Measurements from ENCODE around the gene E2F7.
A peak's percentile ranks its signal among the peaks of the same experiment; 100 is the strongest.

The E2F7 gene

DNA sequence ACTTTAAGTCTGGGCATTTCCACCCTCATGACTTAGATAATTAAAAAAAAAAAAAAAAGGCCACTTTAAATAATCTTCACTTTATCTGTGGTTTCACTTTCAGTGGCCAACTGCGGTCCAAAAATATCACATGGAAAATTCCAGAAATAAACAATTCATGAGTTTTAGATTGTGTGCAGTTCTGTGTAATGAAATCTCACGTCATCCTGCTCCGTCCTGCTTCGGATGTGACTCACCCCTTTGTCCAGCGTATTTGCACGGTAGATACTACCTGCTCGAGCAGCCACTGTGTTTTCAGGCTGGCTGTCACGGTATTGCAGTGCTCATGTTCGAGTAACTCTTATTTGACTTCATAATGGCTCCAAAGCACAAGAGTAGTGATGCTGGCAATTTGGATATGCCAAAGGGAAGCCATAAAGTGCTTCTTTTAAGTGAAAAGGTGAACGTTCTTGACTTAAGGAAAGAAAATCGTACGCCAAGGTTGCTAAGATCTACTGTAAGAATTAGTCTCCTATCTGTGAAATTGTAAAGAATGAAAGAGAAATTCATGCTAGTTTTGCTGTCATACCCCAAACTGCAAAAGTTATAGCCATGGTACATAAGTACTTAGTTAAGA, 2.4 kb downstream of the E2F7 start:
- DNase-seq: no peak

DNA sequence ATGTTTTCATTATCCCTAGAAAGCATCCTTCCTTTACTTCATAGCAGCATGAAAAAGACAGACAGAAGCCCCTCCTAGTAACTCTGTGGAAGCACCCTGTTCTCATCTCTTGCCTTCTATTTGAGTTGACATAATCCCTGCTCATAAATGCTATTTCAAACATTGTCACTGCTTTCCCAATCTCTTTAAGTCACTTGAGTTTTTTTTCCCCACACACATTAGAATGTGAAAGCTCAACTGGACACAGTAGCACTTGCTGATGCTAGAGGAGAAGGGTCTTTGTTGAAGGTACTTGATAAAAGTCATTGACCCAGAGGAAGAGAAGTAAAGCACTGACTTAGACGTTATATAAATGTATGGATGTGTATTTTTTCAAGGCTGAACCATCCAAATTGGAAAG, 3.0 kb downstream of the E2F7 start:
- DNase-seq: no peak

DNA sequence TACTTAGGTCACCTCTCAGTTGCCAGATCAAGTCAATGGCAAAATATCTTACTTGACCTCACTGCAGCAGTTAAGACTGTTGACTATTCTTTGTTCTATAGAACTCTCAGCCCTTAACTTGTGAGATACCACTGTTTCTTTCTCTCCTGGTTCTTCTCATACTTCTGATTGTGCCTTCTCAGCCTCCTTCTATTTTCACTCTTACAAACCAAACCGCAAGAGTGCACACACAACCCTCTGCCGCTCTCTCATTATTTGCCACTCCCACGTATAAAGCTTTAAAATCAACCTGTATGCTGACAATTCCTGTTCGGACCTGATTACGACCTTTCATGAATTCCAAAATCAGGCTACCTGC, 4.5 kb downstream of the E2F7 start:
- DNase-seq: no peak

DNA sequence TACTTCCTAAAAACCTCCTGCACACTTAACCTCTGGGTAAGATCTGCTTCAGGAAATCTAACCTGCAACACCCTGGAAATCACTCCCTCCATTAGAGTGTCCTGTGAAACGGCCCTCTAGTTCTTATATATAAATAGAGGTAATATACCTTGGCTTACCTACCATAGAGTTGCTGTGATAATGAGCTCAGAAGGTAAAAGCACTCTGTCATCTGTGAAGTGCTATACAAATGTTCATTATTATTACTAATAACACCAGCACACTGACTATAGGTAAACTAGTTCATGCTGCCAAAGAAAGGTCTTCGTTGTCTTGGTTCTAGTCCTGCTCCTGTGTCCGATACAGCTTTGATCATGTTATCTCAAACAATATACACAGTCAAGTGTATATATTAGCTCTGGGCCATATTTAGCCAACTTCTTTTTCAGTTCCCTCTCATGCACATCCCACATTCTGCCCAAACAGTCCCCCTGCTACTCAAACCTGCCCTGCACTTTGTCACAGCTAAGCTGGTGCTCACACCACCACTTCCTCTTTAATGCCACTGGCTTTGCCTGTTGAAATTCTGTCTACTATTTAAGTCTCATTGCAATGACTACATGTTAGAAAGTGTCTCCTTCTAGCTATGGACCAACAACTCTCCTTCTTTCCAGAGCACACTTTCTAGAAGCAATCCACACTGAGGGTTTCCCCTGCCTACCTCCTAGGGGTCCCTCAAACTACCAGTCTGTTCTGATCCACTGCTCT, 5.1 kb downstream of the E2F7 start:
- DNase-seq: no peak

DNA sequence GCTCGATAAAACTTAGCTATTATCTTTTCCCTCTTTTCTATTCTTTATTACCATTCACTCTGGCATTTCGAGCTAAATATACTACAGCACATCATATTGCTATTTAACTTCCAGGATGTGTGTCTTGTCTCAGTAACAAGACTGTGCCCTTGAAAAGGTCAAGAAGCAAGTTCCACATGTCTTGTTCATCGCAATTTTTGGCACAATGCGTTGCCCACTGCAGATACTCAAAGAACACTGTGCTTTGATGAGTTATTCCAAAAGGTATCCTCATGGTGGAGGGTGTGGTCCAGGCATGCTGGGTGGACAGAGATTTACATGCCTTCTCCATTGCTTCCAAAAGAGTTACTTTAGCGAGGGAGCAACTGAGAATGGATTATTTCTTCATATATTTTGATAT, 6.6 kb downstream of the E2F7 start:
- no peak for DNase-seq

DNA sequence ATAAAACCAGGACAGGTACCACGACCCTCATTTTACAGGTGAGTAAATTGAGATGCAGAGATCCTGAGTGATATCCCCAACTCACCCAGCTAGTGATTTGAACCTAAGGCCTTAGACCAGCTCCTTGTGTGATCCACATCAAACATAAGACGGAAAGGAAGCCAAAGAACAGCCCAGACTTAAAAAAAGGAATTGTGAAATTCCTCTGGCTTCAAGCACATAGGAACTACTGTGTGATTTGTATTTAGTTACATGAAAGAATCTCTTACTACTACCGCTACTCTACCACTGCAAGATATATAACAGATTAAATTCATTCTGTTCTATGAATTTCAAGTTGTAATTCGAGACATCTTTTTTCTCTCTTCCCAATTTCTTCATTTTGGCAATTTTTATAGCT, 10.5 kb downstream of the E2F7 start:
- DNase-seq: no peak

DNA sequence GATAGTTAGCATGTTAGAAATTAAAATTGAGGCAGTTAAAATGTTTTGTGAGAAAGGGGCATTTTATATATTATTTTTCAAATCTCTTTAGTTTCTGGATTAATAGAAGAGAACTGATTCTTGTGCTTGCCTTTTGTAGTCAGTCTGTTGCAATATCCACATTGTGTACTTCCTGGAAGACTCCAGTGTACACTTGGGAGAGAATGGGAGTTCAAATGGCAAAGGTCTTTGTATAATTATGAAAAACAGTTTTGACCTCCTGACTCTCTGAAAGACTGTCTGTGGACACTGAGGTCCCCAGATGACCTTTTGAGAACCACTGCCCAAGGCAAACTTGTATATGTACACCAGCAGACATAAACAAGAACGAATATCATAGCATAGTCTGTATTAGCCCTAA, 12.1 kb downstream of the E2F7 start:
- no peak for DNase-seq

DNA sequence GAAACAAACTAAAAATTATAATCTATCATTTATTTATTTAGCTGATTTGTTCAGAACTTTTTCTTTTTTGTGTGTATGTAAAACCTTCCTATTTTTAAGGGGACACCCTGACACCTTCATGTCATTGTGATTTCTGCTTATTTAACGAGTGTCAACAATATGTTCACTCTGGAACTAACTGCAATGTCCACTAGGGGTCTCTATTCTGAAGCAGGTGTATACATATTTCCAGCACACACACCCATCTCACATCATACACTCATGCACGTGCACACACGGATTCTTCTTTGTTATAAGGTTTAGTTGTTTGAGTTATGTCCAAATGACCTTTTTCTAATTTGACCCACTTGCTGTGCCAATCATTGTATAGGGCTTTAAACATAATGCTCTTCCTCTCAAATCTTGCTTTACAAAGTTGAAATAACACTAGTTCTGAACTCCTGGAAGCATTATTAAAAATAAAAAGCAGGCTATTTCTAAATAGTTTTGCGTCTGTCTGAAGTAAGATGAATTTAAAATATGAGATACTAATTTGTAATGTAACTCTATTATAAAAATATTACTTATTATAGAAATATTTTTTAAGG, 15.5 kb downstream of the E2F7 start:
- peak in 1 of 51 donors; percentile 6 for DNase-seq

DNA sequence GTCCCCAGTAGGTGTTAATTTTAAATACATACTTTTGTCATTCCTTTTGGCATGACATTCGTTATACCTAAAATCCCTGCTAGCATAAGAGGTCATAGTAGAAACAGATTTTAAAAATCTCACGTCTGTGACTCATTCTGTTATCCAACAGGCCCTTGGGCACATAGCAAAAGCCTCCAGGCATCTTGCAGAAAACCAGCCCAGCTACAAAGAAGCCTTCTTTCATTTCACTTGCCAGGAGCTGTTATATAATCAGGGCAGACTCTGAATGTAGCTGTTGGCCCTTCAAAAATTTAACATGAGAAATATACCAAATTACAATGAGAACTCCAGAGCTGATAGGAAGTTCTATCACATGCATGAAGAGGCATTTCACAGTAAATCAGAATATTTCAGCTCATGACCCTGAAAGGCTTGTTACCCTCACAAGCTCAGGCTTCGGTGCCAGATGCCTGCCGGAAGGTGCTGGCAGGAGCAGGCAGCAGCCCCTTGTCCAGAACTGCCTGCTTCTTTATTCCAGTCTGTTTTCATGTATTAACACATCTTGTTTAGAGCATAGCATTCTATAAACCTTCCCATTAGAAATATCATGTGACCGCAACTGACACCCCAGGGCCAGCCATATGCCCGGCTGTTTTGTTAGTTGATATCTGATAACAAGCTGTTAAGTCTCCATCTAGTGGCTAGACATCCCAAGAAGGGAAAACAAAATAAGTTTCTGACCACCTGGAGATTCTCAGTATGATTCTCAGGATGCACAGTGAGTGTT, 17.8 kb downstream of the E2F7 start:
- DNase-seq: peak in 3 of 51 donors; percentile 9 to 52 (median 17)

DNA sequence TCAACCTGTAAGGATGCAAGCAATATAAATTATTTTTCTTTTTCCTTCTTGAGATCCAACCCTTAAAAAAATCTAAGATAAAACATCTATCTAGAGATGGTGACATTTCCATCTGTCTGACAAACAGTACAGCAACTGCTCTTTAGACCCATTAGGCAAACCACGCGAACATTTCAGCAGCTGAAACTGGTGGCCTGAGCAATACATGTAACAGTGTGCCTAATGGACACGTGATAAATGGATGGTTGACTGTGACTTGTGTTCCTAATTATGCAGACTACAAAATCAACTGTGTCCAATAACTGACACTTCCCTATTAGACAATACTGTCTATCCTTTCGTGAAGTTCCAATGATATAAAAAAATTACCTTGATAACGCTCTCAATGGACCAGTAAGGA, 18.9 kb downstream of the E2F7 start:
- DNase-seq: no peak

DNA sequence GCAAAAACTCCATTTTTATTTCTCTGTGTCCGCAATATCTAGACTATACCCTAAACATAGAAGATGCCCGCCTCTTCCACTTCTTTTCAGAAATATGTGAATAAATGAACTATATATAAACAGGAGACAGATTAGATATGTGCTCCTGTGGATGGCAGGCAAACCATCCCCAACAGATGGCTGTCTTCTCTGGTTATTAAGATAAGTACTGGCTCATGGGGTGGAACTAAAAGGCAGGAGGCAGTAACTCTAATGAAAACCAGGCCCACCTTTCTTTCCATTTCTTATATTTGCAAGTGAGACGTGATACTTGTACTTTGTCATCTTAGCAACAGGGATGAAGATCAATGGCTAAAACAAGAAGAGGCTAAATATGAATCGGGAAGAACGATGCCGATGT, 20.2 kb downstream of the E2F7 start:
- DNase-seq: no peak

DNA sequence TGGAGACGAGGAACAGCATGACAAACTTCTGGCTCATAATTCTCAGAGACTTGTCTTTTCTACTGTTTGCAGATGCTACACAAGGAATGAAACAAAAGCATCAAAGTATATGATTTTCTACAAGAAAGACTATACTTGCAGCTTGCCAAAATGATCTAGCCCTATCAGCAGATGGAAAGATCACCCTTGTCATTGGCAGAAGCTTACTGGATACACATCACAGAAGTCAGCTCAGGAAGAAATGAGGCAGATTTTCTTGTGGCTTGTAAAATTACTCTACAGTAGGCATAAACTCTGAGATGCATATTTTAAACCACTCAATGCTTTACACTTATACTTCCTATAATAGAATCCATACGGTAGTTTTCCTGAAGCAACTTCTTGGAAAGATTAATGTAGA, 20.6 kb downstream of the E2F7 start:
- no peak for DNase-seq

DNA sequence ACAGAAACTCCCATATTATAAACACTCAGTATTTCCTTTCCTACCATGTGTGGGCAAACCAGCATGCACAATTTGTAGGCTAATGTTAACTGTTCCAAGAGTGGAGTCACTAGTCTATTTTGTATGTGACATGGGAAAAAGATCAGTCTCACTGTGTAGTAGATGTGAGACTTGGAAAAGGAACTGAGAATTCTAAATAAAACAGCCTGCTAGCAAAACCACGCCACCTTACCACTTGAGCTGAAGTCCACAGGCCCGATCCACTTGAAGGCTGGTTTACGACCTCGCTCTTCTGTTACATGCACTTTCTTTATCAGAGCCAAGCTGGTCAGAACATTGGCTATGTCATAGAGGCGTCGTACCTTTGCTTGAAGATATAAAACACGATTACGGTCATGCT, 22.5 kb downstream of the E2F7 start:
- no peak for DNase-seq

DNA sequence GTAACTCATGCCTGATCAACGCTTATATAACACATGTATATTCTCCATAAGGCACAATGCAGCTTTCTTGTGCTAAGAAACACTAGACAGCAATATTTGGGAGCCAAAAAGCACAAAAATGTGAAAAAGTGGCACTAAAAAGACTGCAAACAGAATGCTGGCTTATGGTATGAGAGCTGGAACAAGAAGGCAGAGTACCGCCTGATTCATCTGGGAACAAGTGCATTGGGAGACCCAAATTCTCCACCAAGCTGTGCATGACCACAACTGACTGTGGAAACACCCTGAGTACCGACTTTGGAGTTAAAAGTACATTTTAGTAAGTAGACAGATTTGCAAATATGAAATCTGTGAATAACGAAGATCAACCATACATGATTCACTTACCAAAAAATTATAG, 25.1 kb downstream of the E2F7 start:
- no peak for DNase-seq

DNA sequence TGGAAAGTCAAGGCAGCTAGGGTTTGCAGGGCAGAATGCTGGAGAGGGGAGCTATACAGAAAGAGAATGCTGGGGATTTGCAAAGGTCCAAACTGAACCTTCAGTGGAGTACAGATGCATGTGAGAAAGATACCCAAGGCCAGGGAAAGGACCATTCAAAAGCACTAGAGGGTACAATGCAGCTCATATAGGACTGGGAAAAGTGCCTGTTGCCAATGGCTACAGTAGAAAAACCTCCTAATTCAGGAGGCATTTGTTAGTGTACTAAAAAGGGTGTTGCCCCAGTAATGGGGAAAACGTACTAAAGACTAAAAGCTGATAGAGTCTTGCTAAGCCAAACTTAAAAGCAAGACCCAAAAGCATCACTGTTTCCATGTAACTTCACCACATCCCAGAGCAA, 30.1 kb downstream of the E2F7 start:
- DNase-seq: no peak

DNA sequence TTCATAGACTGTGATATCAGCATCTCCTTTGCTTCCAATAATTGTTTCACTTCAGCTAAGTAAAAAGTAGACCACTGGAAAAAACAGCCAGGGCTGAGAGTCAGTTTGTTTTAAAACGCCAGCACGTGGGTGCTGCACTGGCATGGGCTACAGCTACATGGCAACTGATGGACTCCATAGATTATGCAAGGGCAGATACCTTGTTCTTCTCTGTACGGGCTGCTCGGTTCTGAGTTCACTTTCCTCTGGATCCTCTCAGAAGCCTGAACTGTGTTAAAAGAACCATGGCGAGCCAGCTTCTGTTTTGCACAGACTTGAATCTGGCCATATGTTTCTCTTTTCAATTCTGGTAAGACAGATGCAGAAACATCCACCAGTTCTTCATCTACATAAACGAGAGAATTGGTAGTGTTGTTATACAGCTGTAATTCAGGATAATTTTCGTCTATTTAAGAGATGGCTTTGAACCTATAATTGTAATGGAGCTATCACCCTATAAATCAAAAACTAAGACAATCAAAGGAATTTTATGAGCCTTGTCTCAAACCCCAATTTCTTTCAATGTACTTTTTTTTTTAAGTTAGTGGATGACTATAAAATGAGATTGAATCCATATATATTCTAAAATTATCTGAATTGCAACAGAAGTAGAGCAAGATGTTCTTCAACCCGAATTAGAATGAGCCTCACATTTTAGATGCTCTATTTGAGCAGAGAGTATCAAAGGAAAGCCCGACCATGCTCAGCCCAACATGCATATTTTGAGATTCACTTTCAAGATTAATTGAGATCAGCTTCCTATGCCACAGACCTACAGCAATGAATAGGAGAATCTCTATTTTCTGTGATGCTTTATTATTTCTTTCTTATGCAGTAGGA, 31.5 kb downstream of the E2F7 start:
- DNase-seq: no peak

DNA sequence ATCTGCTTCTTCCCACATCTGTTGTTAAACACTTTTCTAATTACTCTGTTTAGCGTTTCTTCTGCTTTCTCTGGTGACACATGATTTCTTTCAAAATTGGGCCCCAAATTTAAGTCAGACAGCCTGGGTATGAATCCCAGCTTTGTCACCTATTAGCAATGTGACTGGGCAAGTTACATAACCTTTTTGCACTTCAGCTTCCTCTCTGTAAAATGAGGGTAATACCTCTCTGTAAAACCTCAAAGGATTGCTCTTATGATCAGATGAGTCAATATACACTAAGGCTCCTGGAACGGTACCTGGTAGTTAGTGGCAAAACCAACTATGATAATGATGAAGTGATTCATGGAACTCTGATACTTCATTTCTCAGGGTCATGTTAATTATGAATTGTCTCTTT, 33.0 kb downstream of the E2F7 start:
- no peak for DNase-seq

DNA sequence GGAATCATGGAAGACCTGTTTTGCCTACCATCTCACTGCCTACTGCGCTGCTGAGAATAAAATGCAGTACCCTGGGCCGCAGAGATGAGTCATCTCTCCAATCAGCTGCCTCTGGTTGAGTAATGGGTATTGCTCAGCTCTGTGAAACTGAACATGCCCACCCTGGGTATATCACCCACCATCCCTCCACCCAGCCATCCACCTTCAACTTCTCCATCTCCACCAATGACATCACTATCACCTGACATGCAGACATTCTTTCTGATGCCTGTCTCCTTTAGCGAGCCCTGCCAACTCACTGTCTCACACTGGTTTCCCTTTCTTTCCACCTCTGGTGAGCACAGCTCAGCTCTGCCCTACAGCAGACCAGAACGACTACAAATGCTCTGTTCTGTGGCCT, 33.6 kb downstream of the E2F7 start:
- peak in 1 of 51 donors; percentile 54 for DNase-seq

DNA sequence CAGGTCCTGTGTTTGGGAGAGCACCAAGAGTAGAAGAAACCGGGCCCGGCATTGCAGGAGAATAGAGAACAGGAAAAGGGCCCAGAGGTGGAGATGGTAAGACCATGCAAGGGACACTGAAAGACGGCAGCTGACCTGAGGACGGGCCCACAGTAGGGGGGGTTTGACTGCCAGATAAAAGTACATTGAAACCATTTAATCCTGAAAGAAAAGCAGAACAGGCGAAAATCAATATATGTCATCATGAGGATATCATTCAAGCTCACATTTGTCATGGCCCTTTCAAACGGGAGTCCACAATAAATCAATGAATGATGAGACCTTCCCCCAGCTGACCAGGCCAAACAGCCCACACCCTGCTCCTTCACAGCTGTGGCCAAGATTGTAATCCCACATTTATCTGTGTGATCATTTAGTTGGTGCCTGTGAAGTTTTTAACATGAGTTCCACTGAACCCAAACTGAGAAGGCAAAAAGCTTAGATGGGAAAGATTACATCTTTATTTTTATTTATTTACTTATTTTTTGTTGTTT, 39.5 kb downstream of the E2F7 start:
- DNase-seq: no peak

DNA sequence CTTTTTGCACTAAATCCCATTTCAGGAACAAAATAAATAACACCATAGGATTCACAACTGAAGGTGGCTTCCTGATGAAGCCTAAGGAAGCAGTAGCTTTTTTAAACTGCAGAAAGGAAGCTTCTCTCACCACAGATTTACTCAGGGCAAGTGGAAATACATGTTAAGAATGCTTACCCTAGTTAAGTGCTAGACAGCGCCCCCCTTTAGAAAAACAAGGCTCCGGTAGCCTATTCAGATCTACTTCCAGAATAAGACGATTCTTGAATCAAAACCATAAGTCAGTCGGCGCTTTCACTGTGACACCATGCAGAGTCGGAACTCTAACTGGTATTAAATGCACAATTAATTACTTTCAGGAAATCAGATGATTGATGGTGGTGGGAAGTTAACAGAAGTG, 41.9 kb downstream of the E2F7 start:
- no peak for DNase-seq

DNA sequence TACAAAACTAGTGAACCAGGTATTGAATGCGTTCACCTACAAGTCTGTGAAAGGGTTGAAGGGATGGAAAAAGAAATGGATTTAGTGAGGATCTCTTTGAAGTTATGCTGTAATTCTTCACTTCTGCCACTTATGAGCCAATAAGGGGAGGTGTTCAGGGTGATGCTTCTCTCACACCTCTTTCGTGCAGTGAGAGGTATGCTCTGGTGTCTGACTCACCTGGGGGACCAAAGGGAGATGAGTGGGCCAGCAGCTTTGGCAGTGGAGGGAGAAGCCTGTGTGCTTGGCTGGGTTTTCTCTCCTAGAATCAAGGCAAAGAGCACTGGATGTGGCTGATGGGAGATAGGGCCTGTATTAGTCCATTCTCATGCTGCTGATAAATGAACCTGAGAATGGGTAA, 45.4 kb downstream of the E2F7 start:
- no peak for DNase-seq

Measured in hypothalamus (tissue), 51 donors.